ENCODE data around the gene LMLN. TPM values are rescaled to one million over a fixed set of nuclear protein-coding genes. Genes with fewer than 3 reads are reported as not detected.

The LMLN gene
- total RNA-seq, 2 donors from 2014 or later, result 10.0 to 10.5 TPM

- no peak for TF ChIP-seq CTCF (conservative IDR thresholded peaks at IDR 0.05)
- Mint-ChIP-seq H3K27me3 (ENCODE audit: insufficient read depth) (no peaks in the 10 kb centered on the region), H3K4me3 (no peak overlapping the region), H3K4me1 (peaks cover 3% of the 10 kb centered on the region), H3K9me3 (no peaks in the 10 kb centered on the region), H3K27ac (no peak overlapping the region), H3K36me3 (ENCODE audit: low read depth) (peaks cover 2% of the 10 kb centered on the region)
- no peak overlapping the region for H3K27ac ChIP-seq (ENCODE audit: low read depth, low read length)
- H3K27me3 ChIP-seq (ENCODE audit: control insufficient read depth, insufficient read depth, low read length, poor library complexity, severe bottlenecking), result no peaks in the 10 kb centered on the region
- no peaks in the 10 kb centered on the region for H3K4me1 ChIP-seq (ENCODE audit: control insufficient read depth, insufficient read depth, low read length)
- DNase-seq, result no peak
- H3K9me3 ChIP-seq (ENCODE audit: control insufficient read depth, low read length), result no peaks in the 10 kb centered on the region
- H3K4me3 ChIP-seq (ENCODE audit: low read length), result no peak overlapping the region
- no peaks in the 10 kb centered on the region for H3K36me3 ChIP-seq (ENCODE audit: control insufficient read depth, insufficient read depth, low read length)
- H3K9ac ChIP-seq (ENCODE audit: extremely low read depth, low read length, poor library complexity, severe bottlenecking), result no peak overlapping the region
- WGBS, 2 experiments (ENCODE audit: insufficient coverage in 1 of 2, insufficient read length in 1 of 2), result 90 to 100% methylated on average over 2 to 3 of the region's 3 CpGs
Observed at GRCh38 chr3:198022604-198023003, 62.6 kb downstream of the LMLN start.

GRCh38 chr3:198025644-198026043 is 65.6 kb downstream of the LMLN start:
- H3K36me3 ChIP-seq (ENCODE audit: control insufficient read depth, insufficient read depth, low read length), result no peaks in the 10 kb centered on the region
- no peak for TF ChIP-seq CTCF (conservative IDR thresholded peaks at IDR 0.05)
- 83 to 88% methylated on average over 6 to 8 of the region's 8 CpGs for WGBS, 2 experiments (ENCODE audit: insufficient coverage in 1 of 2, insufficient read length in 1 of 2)
- no peak overlapping the region for H3K27ac ChIP-seq (ENCODE audit: low read depth, low read length)
- H3K4me3 ChIP-seq (ENCODE audit: low read length), result no peak overlapping the region
- no peak for DNase-seq
- peaks cover 2% of the 10 kb centered on the region for H3K36me3 Mint-ChIP-seq (ENCODE audit: low read depth)
- no peak overlapping the region for H3K9ac ChIP-seq (ENCODE audit: extremely low read depth, low read length, poor library complexity, severe bottlenecking)
- H3K27ac Mint-ChIP-seq, result no peak overlapping the region
- no peak overlapping the region for H3K4me3 Mint-ChIP-seq
- peaks cover 3% of the 10 kb centered on the region for H3K4me1 Mint-ChIP-seq
- H3K9me3 Mint-ChIP-seq, result no peaks in the 10 kb centered on the region
- no peaks in the 10 kb centered on the region for H3K9me3 ChIP-seq (ENCODE audit: control insufficient read depth, low read length)
- H3K4me1 ChIP-seq (ENCODE audit: control insufficient read depth, insufficient read depth, low read length), result no peaks in the 10 kb centered on the region
- no peaks in the 10 kb centered on the region for H3K27me3 ChIP-seq (ENCODE audit: control insufficient read depth, insufficient read depth, low read length, poor library complexity, severe bottlenecking)
- no peaks in the 10 kb centered on the region for H3K27me3 Mint-ChIP-seq (ENCODE audit: insufficient read depth)

GRCh38 chr3:198026620-198027019 is 66.6 kb downstream of the LMLN start:
- Mint-ChIP-seq H3K9me3 (no peaks in the 10 kb centered on the region), H3K27ac (no peak overlapping the region), H3K4me3 (no peak overlapping the region), H3K27me3 (ENCODE audit: insufficient read depth) (no peaks in the 10 kb centered on the region), H3K4me1 (peaks cover 3% of the 10 kb centered on the region), H3K36me3 (ENCODE audit: low read depth) (peaks cover 2% of the 10 kb centered on the region)
- Histone ChIP-seq H3K4me1 (ENCODE audit: control insufficient read depth, insufficient read depth, low read length) (no peaks in the 10 kb centered on the region), H3K9me3 (ENCODE audit: control insufficient read depth, low read length) (no peaks in the 10 kb centered on the region), H3K36me3 (ENCODE audit: control insufficient read depth, insufficient read depth, low read length) (no peaks in the 10 kb centered on the region), H3K9ac (ENCODE audit: extremely low read depth, low read length, poor library complexity, severe bottlenecking) (no peak overlapping the region), H3K4me3 (ENCODE audit: low read length) (no peak overlapping the region), H3K27me3 (ENCODE audit: control insufficient read depth, insufficient read depth, low read length, poor library complexity, severe bottlenecking) (no peaks in the 10 kb centered on the region), H3K27ac (ENCODE audit: low read depth, low read length) (no peak overlapping the region)
- TF ChIP-seq CTCF (conservative IDR thresholded peaks at IDR 0.05), result no peak
- 77 to 89% methylated on average over 3 to 5 of the region's 5 CpGs for WGBS, 2 experiments (ENCODE audit: insufficient coverage in 1 of 2, insufficient read length in 1 of 2)
- no peak for DNase-seq

Measured in endodermal cell (in vitro differentiated cells).